Measurements from ENCODE around the gene ATP9A.

DNA sequence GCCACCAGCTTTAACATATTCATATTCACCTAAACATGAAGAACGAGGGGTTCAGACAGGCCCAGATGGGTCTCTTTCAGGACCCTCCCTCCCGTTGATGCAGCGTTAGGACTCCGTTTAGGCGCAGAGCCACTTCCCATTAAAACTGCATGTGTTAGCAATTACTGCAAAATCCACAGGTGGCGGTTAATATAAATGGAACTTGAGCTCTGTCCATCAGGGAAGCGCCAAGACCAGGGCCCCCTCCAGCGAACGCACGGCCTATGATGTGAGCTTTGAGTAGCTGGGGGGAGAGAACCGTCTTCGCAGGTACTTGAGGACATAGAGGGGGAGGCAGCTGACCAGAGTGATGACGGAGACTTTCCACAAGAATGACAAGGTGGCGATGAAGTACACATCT, 167.2 kb downstream of the ATP9A start:
- TF ChIP-seq, protein P1, sequence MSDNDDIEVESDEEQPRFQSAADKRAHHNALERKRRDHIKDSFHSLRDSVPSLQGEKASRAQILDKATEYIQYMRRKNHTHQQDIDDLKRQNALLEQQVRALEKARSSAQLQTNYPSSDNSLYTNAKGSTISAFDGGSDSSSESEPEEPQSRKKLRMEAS (IDR thresholded peaks at IDR 0.05; ENCODE audit: insufficient read depth, insufficient read length) = no peak
- TF ChIP-seq EZH2 (IDR thresholded peaks at IDR 0.05; ENCODE audit: borderline replicate concordance, low read depth, low read length, severe bottlenecking) = no peak
